ENCODE measurements around the gene CELSR1. TPM values are rescaled to one million over a fixed set of nuclear protein-coding genes. Genes with fewer than 3 reads are reported as not detected.

CELSR1 gene
- total and polyA plus RNA-seq, 7 donors, result 0.09 to 0.39 (median 0.18) TPM

GRCh38 chr22:46524203-46524740 is 13.1 kb downstream of the CELSR1 start:
- no peaks in the 10 kb centered on the region for H3K4me1 ChIP-seq
- ATAC-seq (no peak), DNase-seq (no peak)
- H3K27me3 ChIP-seq (ENCODE audit: insufficient read depth in 3 of 3, low read length in 2 of 3), result peaks cover 0 to 6% (median 5%) of the 10 kb centered on the region in 3 donors
- no peak overlapping the region for H3K27ac ChIP-seq
- no peak overlapping the region for H3K4me3 ChIP-seq
- 61 to 68% (median 62%) methylated on average over 19 of the region's 19 CpGs for WGBS, 3 donors
- intact Hi-C loops (cut with DNase I), result no loop called here
- no peaks in the 10 kb centered on the region for H3K9me3 ChIP-seq
- H3K36me3 ChIP-seq (ENCODE audit: insufficient read depth in 1 of 2, low read depth in 1 of 2), result no peaks in the 10 kb centered on the region
- TF ChIP-seq CTCF (IDR thresholded peaks at IDR 0.05), result no peak

DNA sequence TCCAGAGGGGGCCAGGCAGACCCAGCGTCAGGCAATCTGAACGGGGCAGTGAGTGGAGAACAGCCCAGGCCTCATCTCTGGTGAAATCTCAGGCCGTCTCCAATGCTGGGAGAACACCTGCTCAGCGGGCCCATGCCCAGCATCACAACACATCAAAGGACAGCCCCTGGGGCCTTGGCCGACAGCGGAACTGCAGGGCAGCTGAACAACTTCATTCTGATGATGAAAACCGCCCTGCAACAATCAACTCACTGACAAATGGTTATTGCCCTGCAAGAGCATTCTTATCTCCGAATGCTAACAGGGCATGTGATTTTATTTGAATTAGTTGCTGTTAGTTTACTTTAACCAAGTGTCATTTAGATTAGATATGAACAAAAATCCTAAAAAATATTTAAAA is 14.6 kb downstream of the CELSR1 start:
- Histone ChIP-seq H3K4me3 (no peak overlapping the region), H3K36me3 (ENCODE audit: insufficient read depth in 1 of 2, low read depth in 1 of 2) (no peaks in the 10 kb centered on the region), H3K27ac (no peak overlapping the region), H3K27me3 (ENCODE audit: insufficient read depth in 3 of 3, low read length in 2 of 3) (peaks cover 0 to 6% (median 5%) of the 10 kb centered on the region in 3 donors), H3K9me3 (no peaks in the 10 kb centered on the region), H3K4me1 (no peaks in the 10 kb centered on the region)
- no peak for TF ChIP-seq CTCF (IDR thresholded peaks at IDR 0.05)
- DNase-seq (no peak), ATAC-seq (no peak)
- intact Hi-C loops (cut with DNase I), result no loop called here
- 47 to 67% (median 47%) methylated on average over 8 of the region's 8 CpGs for WGBS, 3 donors

DNA sequence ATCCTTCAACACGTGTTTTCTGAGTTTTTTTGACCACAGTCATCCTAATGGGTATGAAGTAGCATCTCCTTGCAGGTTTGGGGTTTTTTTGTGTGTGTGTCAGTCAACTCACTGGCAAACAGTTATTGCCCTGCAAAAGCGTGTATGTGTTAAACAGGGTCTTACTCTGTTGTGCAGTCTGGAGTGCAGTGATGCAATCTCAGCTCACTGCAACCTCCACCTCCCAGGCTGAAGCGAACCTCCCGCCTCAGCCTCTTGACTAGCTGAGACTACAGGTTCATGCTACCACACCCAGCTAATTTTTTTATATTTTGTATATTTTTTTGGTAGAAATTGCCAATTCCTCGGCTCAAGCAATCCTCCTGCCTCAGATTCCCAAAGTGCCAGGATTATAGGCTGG is 15.4 kb downstream of the CELSR1 start:
- Histone ChIP-seq H3K27ac (no peak overlapping the region), H3K4me1 (no peaks in the 10 kb centered on the region), H3K4me3 (no peak overlapping the region), H3K36me3 (ENCODE audit: insufficient read depth in 1 of 2, low read depth in 1 of 2) (no peaks in the 10 kb centered on the region), H3K27me3 (ENCODE audit: insufficient read depth in 3 of 3, low read length in 2 of 3) (peaks cover 0 to 8% (median 4%) of the 10 kb centered on the region in 3 donors), H3K9me3 (no peaks in the 10 kb centered on the region)
- intact Hi-C loops (cut with DNase I), result no loop called here
- WGBS, 3 donors, result 82 to 87% (median 85%) methylated on average over 5 of the region's 5 CpGs
- TF ChIP-seq CTCF (IDR thresholded peaks at IDR 0.05), result no peak
- no peak for DNase-seq
- no peak for ATAC-seq

DNA sequence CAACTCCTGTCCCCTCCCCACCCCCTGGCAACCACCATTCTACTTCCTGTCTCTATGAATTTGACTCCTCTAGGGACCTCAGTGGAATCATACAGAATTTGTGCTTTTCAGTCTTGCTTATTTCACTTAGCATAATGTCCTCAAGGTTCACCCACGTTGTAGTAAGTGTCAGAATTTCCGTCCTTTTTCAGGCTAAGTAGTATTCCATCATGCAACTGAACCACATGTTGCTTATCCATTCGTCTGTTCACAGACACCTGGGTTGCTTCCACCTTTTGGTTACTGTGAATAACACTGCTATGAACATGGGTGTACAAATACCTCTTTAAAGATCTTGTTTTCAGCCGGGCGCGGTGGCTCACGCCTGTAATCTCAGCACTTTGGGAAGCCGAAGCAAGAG is 16.5 kb downstream of the CELSR1 start:
- Histone ChIP-seq H3K9me3 (no peaks in the 10 kb centered on the region), H3K4me1 (no peaks in the 10 kb centered on the region), H3K36me3 (ENCODE audit: insufficient read depth in 1 of 2, low read depth in 1 of 2) (no peaks in the 10 kb centered on the region), H3K27ac (no peak overlapping the region), H3K4me3 (no peak overlapping the region), H3K27me3 (ENCODE audit: insufficient read depth in 3 of 3, low read length in 2 of 3) (peaks cover 0 to 8% (median 0%) of the 10 kb centered on the region in 3 donors)
- WGBS, 3 donors, result 88 to 90% (median 89%) methylated on average over 8 of the region's 8 CpGs
- no peak for TF ChIP-seq CTCF (IDR thresholded peaks at IDR 0.05)
- no peak for ATAC-seq
- intact Hi-C loops (cut with DNase I), result no loop called here
- no peak for DNase-seq

- intact Hi-C loops (cut with DNase I), result no loop called here
- H3K9me3 ChIP-seq, result no peaks in the 10 kb centered on the region
- no peaks in the 10 kb centered on the region for H3K4me1 ChIP-seq
- WGBS, 3 donors, result 87% methylated on average over 9 of the region's 9 CpGs
- H3K36me3 ChIP-seq (ENCODE audit: insufficient read depth in 1 of 2, low read depth in 1 of 2), result no peaks in the 10 kb centered on the region
- H3K27ac ChIP-seq, result no peak overlapping the region
- DNase-seq (peak in 1 of 2 donors; percentile 22), ATAC-seq (no peak)
- no peak overlapping the region for H3K4me3 ChIP-seq
- TF ChIP-seq CTCF (IDR thresholded peaks at IDR 0.05), result no peak
- peaks cover 0 to 6% (median 3%) of the 10 kb centered on the region in 3 donors for H3K27me3 ChIP-seq (ENCODE audit: insufficient read depth in 3 of 3, low read length in 2 of 3)
Measured at GRCh38 chr22:46519377-46519776, 18.0 kb downstream of the CELSR1 start.
